ENCODE data around the gene CARD8. TPM values are rescaled to one million over a fixed set of nuclear protein-coding genes. Genes with fewer than 3 reads are reported as not detected.

CARD8 gene
- total and polyA plus RNA-seq, 2 of the 8 experiments (the other 6 are each of a cell fraction or from before 2014, with no cell fraction given): 8.9 to 24.4 TPM

- Histone ChIP-seq H4K8ac (ENCODE audit: extremely low read depth, insufficient read depth, low read length) (no peak overlapping the region), H4K20me1 (replicated peaks in 1 of 2; ENCODE audit: control insufficient read depth in 1 of 2, insufficient read depth in 2 of 2, low read length in 2 of 2) (no peaks in the 10 kb centered on the region), H3K9ac (replicated peaks in 1 of 4; ENCODE audit: extremely low read depth in 1 of 4, low read depth in 3 of 4, low read length in 3 of 4) (no peak overlapping the region), H2BK5ac (ENCODE audit: low read depth, low read length) (no peak overlapping the region), H3K9me3 (ENCODE audit: insufficient read depth in 2 of 2, low read depth in 1 of 2, low read length in 1 of 2) (no peaks in the 10 kb centered on the region), H3K27me3 (replicated peaks in 1 of 4; ENCODE audit: control insufficient read depth in 3 of 4, extremely low read depth in 1 of 4, insufficient read depth in 3 of 4, low read length in 3 of 4) (no peaks in the 10 kb centered on the region; a peak in 1 of 7 replicates), H2AK5ac (ENCODE audit: low read depth, low read length) (no peak overlapping the region), H3K23ac (ENCODE audit: insufficient read length) (no peak overlapping the region), H3K14ac (ENCODE audit: insufficient read length) (no peak overlapping the region), H3K27ac (ENCODE audit: low read depth, low read length) (no peak overlapping the region), H3K4me3 (ENCODE audit: extremely low read depth in 1 of 4, insufficient read depth in 2 of 4, low read depth in 3 of 4, low read length in 4 of 4) (no peak overlapping the region), H2AFZ (ENCODE audit: low read length) (no peak overlapping the region), H2BK120ac (replicated peaks; ENCODE audit: low read depth, low read length) (no peak overlapping the region), H4K91ac (replicated peaks; ENCODE audit: insufficient read length, low read length) (no peak overlapping the region), H2BK15ac (ENCODE audit: low read length) (no peak overlapping the region), H3K4me1 (replicated peaks in 1 of 4; ENCODE audit: control insufficient read depth in 3 of 4, insufficient read depth in 4 of 4, low read length in 3 of 4) (peaks cover 0 to 7% (median 1%) of the 10 kb centered on the region in 4 experiments; a peak in 2 of 7 replicates), H3K56ac (replicated peaks; ENCODE audit: insufficient read length, low read depth, low read length) (no peak overlapping the region), H3K4me2 (ENCODE audit: insufficient read depth in 1 of 2, low read depth in 2 of 2, low read length in 2 of 2) (no peak overlapping the region), H3K79me2 (ENCODE audit: control insufficient read depth in 1 of 2, insufficient read depth in 2 of 2, low read length in 2 of 2) (no peaks in the 10 kb centered on the region), H3K79me1 (ENCODE audit: low read depth, low read length) (no peaks in the 10 kb centered on the region), H3K23me2 (ENCODE audit: low read depth, low read length) (peaks cover 3% of the 10 kb centered on the region), H3K18ac (ENCODE audit: extremely low read depth, low read length) (no peak overlapping the region), H3K36me3 (ENCODE audit: control insufficient read depth in 2 of 4, insufficient read depth in 4 of 4, low read length in 3 of 4) (no peaks in the 10 kb centered on the region), H2BK20ac (ENCODE audit: low read length) (no peak overlapping the region), H2BK12ac (ENCODE audit: low read depth, low read length) (no peak overlapping the region), H3K4ac (replicated peaks; ENCODE audit: insufficient read length, low read depth, low read length) (no peak overlapping the region), H4K5ac (ENCODE audit: insufficient read length, low read depth, low read length) (no peak overlapping the region)
- no peak for TF ChIP-seq CBX5 (IDR thresholded peaks at IDR 0.05; ENCODE audit: low read depth, low read length)
- TF ChIP-seq ZNF274 (IDR thresholded peaks at IDR 0.05; ENCODE audit: borderline replicate concordance, extremely low read depth, low read length): no peak
- no peak for TF ChIP-seq JUN (IDR thresholded peaks at IDR 0.05; ENCODE audit: low read depth, low read length)
- no peak for TF ChIP-seq SIX5 (IDR thresholded peaks at IDR 0.05; ENCODE audit: low read depth, low read length)
- no peak for TF ChIP-seq NRF1 (IDR thresholded peaks at IDR 0.05; ENCODE audit: low read depth, low read length)
- TF ChIP-seq SRF (IDR thresholded peaks at IDR 0.05; ENCODE audit: low read depth, low read length): no peak
- TF ChIP-seq POLR2A (IDR thresholded peaks at IDR 0.05; ENCODE audit: control extremely low read depth in 1 of 2, low read depth in 2 of 2, low read length in 2 of 2): no peak
- no peak for TF ChIP-seq GABPA (IDR thresholded peaks at IDR 0.05; ENCODE audit: borderline replicate concordance, insufficient read depth, low read length)
- TF ChIP-seq POLR2AphosphoS5 (IDR thresholded peaks at IDR 0.05; ENCODE audit: low read depth, low read length): no peak
- TF ChIP-seq JUND (IDR thresholded peaks at IDR 0.05; ENCODE audit: low read length): no peak
- TF ChIP-seq KDM1A (IDR thresholded peaks at IDR 0.05; ENCODE audit: borderline replicate concordance, low read length): no peak
- TF ChIP-seq BACH1 (IDR thresholded peaks at IDR 0.05; ENCODE audit: low read length): no peak
- 96% methylated on average over 8 of the region's 9 CpGs; no CpG with 5 or more reads in 1 of the 2 experiments for WGBS, 2 experiments (ENCODE audit: extremely low coverage in 1 of 2, insufficient coverage in 1 of 2, insufficient read length in 1 of 2, insufficient replicate concordance in 2 of 2, low coverage in 1 of 2, low lambda C conversion rate in 2 of 2, missing lambda C conversion rate in 1 of 2)
- FAIRE-seq (no peak), DNase-seq (ENCODE audit: low read depth in 1 of 2, low spot score in 2 of 2) (no peak)
- ChIA-PET POLR2A (ENCODE audit: partially characterized antibody) (interaction anchor here (1.0 kb wide), 1 partner anchor 35 kb away, joined by 3 read pairs; no protein-coding TSS in a partner anchor), CTCF (ENCODE audit: partially characterized antibody) (interaction anchor here (1.4 to 9.4 kb wide), 3 partner anchors 9 to 84 kb away, joined by 3 to 68 read pairs (median 6); no protein-coding TSS in a partner anchor)
Measured at GRCh38 chr19:48206397-48207093, 49.2 kb downstream of the CARD8 start.

All from H1 (cell line).